HepG2 (cell line): ENCODE measurements around the gene CYB5A. TPM values are rescaled to one million over a fixed set of nuclear protein-coding genes. Genes with fewer than 3 reads are reported as not detected.
A peak's percentile ranks its signal among the peaks of the same experiment; 100 is the strongest.

Experiments used
- ATAD3A ChIP-seq: sonication (generic); formaldehyde crosslinking; IDR thresholded peaks from 2 replicates; pipeline ENCODE4 v1.4.0; 2020; ENCODE audit warnings: missing genetic modification reagents
- KIAA2018 ChIP-seq: sonication (generic); formaldehyde crosslinking; IDR thresholded peaks from 2 replicates; pipeline ENCODE4 v1.5.0; 2020; ENCODE audit warnings: mild to moderate bottlenecking, missing genetic modification reagents, borderline replicate concordance
- KMT2A ChIP-seq: sonication (generic); formaldehyde crosslinking; IDR thresholded peaks from 2 replicates; pipeline ENCODE4 v1.4.0; 2020; ENCODE audit warnings: missing genetic modification reagents
- MZF1 ChIP-seq: sonication (generic); formaldehyde crosslinking; IDR thresholded peaks from 2 replicates; pipeline ENCODE4 v1.8.1; 2023; ENCODE audit warnings: mild to moderate bottlenecking, missing genetic modification reagents, borderline replicate concordance
- NPAS2 ChIP-seq: sonication (generic); formaldehyde crosslinking; IDR thresholded peaks from 2 replicates; pipeline ENCODE4 v1.8.0; 2022; ENCODE audit warnings: mild to moderate bottlenecking, missing genetic modification reagents, borderline replicate concordance
- SNRNP70 ChIP-seq: fragments of 200-400 bp; formaldehyde crosslinking; IDR thresholded peaks from 2 replicates; pipeline ENCODE4 v1.6.1; 2017; ENCODE audit warnings: mild to moderate bottlenecking, low read depth, low read length, moderate library complexity
- SP4 ChIP-seq: sonication (generic); formaldehyde crosslinking; IDR thresholded peaks from 2 replicates; pipeline ENCODE4 v1.8.1; 2023; ENCODE audit warnings: mild to moderate bottlenecking, missing genetic modification reagents
- ZBTB1 ChIP-seq: sonication (generic); formaldehyde crosslinking; IDR thresholded peaks from 2 replicates; pipeline ENCODE4 v1.4.0; 2020; ENCODE audit warnings: missing genetic modification reagents, borderline replicate concordance
- ZBTB37 ChIP-seq: sonication (generic); formaldehyde crosslinking; IDR thresholded peaks from 2 replicates; pipeline ENCODE4 v1.4.0; 2020; ENCODE audit warnings: mild to moderate bottlenecking, missing genetic modification reagents
- ZNF18 ChIP-seq: sonication (generic); formaldehyde crosslinking; IDR thresholded peaks from 2 replicates; pipeline ENCODE4 v1.8.0; 2022; ENCODE audit warnings: mild to moderate bottlenecking, missing genetic modification reagents; ENCODE audit not compliant: insufficient replicate concordance
- ZNF205 ChIP-seq: IDR thresholded peaks from 2 replicates; pipeline ENCODE4 v1.6.1; 2018; ENCODE audit warnings: missing biosample characterization, missing genetic modification reagents
- ZNF556 ChIP-seq: sonication (generic); formaldehyde crosslinking; IDR thresholded peaks from 2 replicates; pipeline ENCODE4 v1.4.0; 2020; ENCODE audit warnings: mild to moderate bottlenecking, missing genetic modification reagents, borderline replicate concordance
- ZNF878 ChIP-seq: sonication (generic); formaldehyde crosslinking; IDR thresholded peaks from 2 replicates; pipeline ENCODE4 v1.8.1; 2023; ENCODE audit warnings: mild to moderate bottlenecking, missing genetic modification reagents, moderate library complexity
- ZNF891 ChIP-seq: sonication (generic); formaldehyde crosslinking; IDR thresholded peaks from 2 replicates; pipeline ENCODE4 v1.5.0; 2020; ENCODE audit warnings: mild to moderate bottlenecking, missing genetic modification reagents
- polyA plus RNA-seq, 8 experiments: library from polyadenylated mRNA; depleted of rRNA in 3 of 8; stranded (reverse) in 7 of 8; unstranded in 1 of 8; fragments of >200 nt; fragmentation: Illumina TruSeq in 4 of 8; extraction: Trizol in 4 of 8; gene quantifications; 2 replicates each; pipeline versions ENCODE4 v1.2.1 to v1.2.3, GENCODE V29; 2011 to 2016; ENCODE audit warnings: low read depth in 4 of 8, missing spikeins in 1 of 8, mixed read lengths in 1 of 8; ENCODE audit not compliant: insufficient read depth in 1 of 8
- total RNA-seq, 5 experiments: library from RNA; depleted of rRNA; stranded (reverse); fragments of >200 nt; fragmentation: Illumina TruSeq; extraction: Trizol; gene quantifications; 2 replicates each; pipeline ENCODE4 v1.2.3, GENCODE V29; 2016; ENCODE audit warnings: low read depth in 1 of 5
- TF ChIP-seq, protein P1 (sequence below): sonication (generic); formaldehyde crosslinking; conservative IDR thresholded peaks from 2 replicates; pipeline ENCODE4 v1.4.0; 2020; ENCODE audit warnings: missing genetic modification reagents

CYB5A gene
- total and polyA plus RNA-seq, 2 of the 13 experiments (the other 11 are each of a cell fraction or from before 2014, with no cell fraction given), result 215 to 356 TPM

DNA sequence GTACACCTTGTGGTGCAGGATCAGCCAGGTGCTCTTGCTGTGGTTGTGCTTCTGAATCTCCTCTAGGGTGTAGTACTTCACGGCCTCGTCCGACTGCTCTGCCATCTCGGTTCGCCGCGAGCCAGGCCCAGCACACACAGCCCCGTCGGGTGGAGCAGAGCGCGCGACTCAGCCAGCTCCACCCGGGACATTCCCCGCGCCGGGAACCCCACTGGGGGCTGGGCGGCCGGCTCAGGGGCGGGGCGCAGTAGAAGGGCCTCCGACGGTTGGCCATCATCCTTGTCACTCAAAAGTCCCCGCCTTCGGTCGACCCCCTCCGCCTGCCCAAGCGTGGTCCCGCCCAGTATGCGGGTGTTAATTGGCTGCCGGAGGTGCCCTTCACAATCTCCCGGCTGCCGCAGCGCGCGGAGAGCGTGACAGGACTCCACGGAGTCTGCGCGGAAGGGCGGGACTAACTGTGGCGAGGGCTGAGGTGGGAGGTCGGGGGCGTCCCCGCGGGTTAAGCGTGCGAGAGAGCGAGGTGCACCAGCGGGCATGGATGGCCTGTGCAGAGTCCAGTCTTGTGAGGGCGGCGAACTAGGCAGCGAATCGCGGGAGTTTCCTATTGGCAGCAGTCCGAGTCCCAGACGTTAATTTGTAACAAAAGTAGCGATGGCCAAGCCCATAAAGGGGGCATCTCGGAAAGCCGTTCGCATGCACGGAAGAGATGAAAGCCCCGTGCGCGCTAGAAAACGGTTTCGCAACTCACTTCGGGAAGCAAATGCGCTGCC is at the start of gene CYB5A (continued):
- no peak for TF ChIP-seq KIAA2018 (CRISPR knock-in tag)
- no peak for TF ChIP-seq NPAS2 (CRISPR knock-in tag)
- no peak for TF ChIP-seq ZBTB37
- no peak for TF ChIP-seq ZBTB1 (CRISPR knock-in tag)
- no peak for TF ChIP-seq ZNF878
- TF ChIP-seq ATAD3A (CRISPR knock-in tag), result no peak
- peak; percentile 82 for TF ChIP-seq ZNF556 (CRISPR knock-in tag)
- TF ChIP-seq, protein P1, sequence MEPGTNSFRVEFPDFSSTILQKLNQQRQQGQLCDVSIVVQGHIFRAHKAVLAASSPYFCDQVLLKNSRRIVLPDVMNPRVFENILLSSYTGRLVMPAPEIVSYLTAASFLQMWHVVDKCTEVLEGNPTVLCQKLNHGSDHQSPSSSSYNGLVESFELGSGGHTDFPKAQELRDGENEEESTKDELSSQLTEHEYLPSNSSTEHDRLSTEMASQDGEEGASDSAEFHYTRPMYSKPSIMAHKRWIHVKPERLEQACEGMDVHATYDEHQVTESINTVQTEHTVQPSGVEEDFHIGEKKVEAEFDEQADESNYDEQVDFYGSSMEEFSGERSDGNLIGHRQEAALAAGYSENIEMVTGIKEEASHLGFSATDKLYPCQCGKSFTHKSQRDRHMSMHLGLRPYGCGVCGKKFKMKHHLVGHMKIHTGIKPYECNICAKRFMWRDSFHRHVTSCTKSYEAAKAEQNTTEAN, result peak; percentile 95
- TF ChIP-seq MZF1 (CRISPR knock-in tag), result no peak
- no peak; the same call in 1 of the 2 replicates for TF ChIP-seq ZNF891
- TF ChIP-seq KMT2A, result no peak
- peak; percentile 64 for TF ChIP-seq ZNF18 (CRISPR knock-in tag)
- no peak for TF ChIP-seq SNRNP70
- TF ChIP-seq ZNF205, result 0 out of 2 replicates have a peak, but pooled peaks have one; percentile 13
- TF ChIP-seq SP4 (CRISPR knock-in tag), result peak; percentile 97
